UCSD-AML1 (cell line): ENCODE results near the gene TMEM131L.
"Not testable (repeated sequence)": the region's sequence is repeated elsewhere in the genome, so short reads cannot be mapped to it uniquely, and the experiment has no call there.

Experiments
- DNase-seq: peaks from one replicate; lab custom pipeline; 2025; ENCODE audit not compliant: unreplicated experiment; lab: John Stamatoyannopoulos, UW

TMEM131L gene

DNA sequence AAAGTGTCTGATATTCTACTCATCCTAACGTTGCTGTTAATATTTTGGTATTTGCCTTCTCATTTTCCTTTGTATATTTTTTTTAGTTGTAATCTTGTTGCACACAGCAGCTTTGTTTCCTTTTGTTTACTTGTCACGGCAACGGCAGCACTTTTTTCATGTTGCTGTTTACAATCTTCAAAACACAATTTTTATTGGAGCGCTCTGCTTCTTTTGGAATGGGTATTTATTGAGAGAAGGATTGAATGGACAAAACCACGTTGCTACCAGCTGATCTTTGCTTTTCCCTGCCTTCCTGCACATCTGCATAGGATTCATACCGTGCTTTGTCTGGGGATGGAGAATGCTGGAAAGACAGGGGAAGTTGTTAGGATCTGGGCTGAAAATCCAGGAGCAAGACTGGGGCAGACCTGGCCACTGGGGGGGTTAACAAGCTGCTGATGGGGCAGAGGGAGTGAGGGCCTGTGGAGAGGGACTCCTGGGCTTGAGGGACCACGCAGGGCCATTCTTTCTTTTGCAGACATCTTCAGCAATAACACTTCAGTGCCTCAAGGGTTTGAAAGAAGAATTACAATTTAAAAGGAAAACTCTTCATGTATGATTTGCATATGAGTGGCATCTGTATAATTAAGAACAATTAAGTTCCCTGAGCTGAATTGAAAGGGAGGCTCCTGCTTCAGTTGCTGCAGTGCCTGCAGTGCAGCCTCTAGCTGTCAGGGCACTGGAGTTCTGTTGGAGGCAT is 69.8 kb downstream of the TMEM131L start:
- no peak for DNase-seq

DNA sequence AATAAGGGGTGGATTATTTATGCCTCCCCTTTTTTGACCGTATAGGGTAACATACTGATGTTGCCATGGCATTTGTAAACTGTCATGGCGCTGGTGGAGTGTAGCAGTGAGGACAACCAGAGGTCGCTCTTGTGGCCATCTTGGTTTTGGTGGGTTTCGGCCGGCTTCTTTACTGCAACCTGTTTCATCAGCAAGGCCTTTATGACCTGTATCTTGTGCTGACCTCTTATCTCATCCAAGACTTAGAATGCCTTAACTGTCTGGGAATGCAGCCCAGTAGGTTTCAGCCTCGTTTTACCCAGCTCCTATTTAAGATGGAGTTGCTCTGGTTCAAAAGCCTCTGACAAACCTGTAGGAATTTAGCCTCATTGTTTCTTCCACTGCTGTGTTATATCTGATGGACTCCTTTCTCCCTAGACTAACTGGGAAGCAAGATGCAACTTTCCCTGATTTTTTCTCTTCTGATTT is 71.4 kb downstream of the TMEM131L start:
- no peak for DNase-seq

DNA sequence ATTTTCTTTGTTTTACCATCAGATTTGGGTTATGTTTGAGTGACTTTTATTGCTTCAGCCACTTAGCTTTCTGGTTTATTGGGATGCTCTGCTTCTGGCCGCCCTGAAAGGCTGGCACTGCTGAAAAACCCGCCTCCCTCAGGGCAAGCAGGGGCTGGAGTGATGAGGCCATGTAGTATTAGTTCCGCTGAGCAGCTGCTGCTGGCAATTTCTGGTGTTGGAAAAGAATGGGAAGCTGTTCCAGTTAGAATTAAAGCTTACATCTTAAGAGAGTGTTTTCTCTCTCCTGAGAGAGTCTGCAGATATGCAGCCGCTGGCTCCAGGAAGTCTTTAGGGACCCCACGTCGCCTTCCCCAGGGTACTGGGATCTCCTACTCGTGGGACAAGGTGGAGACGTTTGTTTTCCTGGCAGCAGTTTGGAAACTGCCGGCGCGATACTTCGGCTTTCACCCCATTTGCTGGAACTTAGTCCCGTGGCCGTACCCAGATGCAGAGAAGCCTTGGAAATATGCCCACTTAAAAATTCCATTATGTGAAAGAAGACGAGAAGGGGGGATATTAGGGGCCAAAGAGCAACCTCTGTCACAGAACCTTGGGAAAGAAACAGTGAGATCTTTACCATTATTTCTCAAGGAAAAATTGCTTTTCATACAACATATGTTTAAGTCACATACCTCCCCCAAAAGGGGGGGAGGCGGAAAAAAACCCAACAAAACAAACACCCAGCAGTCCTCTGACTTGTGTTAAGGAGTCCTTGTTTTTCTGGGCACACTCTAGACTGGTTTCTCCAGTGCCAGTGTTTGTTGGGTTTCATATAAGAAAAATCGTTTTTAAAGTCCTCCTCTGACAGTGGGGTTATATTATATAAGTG is 72.6 kb downstream of the TMEM131L start:
- no peak for DNase-seq

DNA sequence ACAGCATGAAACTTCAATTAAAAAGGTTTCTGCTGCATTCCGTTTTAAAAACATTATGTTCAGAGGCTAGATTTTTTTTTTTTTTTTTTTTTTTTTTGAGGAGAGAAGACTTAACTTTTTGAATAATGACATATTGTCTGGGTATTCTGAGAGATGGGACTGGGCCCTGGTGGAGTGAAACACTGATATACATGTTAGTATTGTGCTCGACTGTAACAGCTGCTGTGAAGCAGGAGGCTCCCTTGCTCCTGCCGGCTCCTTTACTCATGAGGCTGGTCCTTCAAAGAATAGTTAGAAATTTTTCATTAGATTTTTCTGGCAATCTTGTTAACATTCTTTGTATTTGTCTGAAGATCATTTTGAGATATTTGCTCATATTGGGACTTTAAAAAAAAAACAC is 73.3 kb downstream of the TMEM131L start:
- no peak for DNase-seq

DNA sequence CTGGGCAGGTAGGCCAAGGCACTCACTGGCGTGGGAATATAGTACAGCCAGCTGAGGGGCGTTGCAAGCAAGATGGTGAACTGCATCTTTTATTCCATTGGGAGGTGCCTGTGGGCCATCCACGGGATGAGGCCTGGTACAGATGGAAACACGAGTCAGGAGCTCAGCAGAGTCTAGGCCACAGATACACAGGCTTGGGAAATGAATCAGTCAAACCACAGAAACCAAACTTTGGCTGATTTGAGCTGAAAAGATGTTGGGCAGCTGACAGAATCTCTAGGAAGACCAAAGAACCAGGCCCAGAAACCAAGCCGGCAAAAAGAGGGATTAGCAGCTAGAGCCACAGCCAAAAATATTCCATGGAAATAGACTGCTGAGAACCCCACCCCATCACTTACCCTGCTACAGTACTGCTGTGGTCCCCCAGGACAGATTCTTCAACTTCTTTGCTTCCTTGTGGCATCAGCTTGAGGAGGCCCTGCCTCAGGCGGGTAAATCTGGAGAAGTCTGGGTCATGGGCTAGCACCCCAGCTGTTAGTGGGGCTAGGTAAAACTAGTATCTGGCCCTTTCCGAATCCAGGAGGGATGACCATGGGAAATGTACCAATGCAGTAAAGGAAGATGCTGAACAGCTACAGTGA is 75.4 kb downstream of the TMEM131L start:
- peak; percentile 18 for DNase-seq

DNA sequence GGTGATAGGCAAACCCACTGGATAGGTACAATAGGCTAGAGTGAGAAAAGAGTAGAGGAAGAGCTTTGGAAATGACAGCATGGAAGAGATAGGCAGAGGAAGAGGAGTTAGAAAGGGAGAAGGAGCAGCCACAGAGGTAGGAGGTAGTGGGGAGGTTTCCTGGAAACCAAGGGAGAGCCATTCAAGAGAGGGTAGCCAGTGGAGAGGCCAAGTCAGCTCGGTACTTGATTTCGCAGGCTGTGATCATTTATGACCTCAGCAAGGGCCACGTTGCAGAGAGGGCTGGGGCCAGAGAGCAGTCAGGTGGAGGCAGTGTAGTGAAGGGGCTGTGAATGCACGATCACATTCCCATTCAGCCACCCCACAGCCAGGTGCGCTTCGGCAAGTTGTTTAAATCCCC is 76.0 kb downstream of the TMEM131L start:
- no peak for DNase-seq

DNA sequence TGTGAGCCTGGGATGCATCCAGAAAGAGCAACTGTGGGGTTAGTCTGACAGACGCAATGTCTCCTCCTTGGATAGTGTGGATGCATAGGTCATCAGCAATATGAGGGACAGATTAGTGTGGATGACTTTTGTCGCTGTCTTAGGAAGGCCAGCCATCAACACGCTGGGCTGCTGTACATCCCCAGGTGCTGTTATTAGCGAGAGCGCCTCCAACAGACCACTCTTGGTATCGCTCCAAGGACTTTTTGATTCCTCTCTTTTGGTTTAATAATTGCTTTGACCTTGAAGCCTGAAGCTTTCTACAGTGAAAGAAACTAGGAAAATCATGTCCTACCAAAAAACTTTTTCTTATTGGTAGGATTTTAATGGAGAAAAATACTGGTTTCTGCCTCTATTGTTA is 76.7 kb downstream of the TMEM131L start:
- DNase-seq, result no peak

DNA sequence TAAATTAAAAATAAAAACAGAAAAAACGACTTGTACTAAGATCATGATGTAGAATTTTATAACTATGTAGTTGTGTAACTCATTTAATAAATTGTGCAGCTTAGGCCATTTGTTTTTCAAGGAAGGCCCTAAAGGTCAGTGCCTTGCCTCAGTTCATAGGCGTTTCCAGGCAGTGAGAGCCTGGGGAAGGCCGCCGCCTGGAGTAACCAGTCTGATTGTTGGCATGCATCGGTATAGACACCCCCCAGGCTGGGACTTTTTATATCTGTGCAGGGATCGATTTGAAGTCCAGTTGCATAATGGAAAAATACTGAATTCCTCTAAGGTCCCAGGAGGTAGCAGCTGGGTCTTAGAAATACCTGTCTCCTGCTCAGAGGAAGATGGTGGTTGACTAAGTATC is 77.2 kb downstream of the TMEM131L start:
- no peak for DNase-seq

DNA sequence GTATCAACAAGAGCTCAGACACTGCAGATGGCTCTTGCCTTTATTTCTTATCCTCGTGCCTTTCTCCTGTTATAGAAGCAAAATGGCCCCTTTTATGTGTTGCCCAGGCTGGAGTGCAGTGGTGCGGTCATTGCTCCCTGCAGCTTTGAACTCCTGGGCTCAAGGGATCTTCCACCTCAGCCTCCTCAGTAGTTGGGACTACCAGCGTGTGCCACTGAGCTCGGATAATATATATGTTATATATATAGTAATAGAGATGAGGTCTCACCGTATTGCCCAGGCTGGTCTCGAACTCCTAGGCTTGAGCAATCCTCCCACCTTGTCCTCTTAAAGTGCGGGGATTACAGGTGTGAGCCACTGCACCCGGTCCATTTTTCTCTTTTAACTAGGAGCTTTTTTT is 79.7 kb downstream of the TMEM131L start:
- DNase-seq, result no peak

DNA sequence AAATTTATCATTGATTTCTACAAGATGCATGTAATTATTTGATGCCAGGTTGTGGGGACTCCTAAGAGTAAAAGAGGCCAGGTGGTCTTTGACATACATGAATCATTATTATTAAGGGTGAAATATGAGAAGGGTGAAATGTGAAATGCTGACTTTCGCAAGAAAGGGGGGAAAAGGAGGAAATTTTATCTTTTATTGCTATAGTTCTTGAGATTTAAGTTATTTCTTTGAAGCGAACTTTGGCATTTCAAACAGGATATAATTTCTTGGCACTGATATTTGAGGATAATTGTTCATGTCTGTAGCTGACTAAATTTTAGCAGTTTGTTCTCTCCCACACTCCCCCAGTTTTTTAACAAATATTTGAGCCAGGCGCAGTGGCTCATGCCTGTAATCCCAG is 80.1 kb downstream of the TMEM131L start:
- no peak for DNase-seq

DNA sequence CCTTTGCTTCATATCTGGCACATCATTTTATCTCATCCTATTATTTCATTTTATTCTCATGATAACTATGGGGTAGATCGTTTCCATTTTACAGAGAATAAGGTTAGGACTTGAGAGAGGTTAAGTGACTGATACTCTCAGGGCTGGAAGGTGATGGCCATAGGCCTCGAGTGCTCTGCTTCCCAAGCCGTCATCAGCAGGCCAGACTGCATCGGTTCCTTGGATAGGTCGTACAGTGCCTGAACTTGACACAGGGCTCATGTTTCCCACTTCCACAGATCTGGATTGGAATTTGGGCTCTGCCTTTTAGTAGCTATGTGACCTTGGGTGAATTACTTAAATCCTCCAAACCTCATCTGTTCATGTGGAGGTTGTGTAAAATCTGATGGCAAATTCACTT is 81.4 kb downstream of the TMEM131L start:
- no peak for DNase-seq

DNA sequence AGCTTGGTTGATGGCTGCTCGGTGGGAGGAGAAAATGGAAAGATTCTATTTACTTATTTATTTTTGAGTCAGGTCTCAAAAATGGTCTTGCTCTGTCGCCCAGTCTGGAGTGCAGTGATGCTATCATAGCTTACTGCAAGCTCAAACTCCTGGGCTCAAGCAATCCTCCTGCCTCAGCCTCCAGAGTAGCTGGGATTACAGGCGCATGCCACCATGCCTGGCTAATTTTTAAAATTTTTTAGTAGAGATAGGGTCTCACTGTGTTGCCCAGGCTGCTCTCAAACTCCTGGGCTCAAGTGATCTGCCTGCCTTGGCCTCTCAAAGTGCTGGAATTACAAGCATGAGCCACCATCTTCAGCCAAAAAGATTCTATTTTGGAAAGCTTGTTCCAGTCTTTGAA is 82.7 kb downstream of the TMEM131L start:
- DNase-seq, result not testable (repeated sequence)

DNA sequence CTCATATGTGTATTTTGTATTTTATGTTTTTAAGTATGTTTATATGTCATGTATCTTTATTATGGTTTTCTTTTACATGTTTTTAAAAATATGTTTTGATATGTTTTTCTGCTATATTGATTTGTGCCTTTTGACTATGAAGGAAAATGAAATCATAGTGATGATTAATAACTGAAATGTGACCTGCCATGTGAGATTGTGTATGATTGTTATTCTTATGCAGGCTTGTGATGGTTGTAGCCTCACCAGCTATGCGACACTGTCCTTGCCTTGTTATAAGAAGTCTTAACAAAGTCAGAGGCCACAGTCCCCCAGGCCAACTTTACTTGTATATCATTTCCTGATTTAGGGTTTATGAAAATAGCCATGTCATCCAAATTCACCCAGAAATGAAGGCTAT is 83.2 kb downstream of the TMEM131L start:
- no peak for DNase-seq

DNA sequence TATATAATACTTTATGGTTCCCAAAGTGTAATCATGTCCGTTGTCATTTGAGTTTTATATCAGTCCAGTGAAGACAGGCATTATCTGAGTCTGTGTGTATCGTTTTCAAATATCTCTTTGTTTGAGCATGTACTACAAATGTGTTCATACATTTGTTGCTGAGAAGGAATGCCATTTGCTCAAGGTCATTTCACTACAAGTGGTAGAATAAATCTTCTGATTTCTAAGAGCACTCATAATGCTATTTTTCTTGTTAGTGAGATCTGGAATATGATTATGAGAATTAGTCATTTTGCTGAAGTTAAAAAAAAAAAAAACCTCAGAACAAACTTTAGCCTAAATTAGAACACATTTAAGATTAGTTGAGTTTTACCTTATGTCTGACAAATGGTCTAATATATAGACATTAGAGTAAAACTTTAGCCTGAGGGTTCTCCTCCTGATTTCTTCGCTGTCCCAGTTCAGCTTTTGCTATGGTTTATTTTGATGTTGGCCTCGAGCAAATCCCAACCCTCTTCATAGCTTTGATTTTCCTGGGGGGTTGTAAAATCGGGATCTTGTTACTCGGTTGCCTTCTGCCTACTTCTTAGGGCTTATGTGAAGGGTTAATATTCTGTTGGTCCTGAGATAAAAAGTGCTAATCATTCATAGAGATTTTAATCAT is 87.1 kb downstream of the TMEM131L start:
- DNase-seq, result no peak

DNA sequence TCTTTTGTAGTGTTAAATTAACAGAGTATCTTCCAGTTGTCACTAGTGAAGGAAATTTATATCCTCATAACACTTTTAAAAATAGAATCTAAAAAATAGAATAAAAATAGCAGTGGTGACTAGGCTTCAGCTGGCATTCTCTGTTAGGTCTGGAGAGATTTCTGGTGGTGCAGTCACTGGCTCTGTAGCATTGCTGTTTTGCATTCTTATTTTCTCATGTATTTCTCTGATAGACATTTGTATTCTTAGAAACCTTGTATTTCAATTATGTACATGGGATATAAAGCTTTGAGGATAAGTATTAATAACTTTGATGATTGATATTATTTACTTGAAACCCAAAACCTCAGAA is 87.6 kb downstream of the TMEM131L start:
- DNase-seq, result no peak

DNA sequence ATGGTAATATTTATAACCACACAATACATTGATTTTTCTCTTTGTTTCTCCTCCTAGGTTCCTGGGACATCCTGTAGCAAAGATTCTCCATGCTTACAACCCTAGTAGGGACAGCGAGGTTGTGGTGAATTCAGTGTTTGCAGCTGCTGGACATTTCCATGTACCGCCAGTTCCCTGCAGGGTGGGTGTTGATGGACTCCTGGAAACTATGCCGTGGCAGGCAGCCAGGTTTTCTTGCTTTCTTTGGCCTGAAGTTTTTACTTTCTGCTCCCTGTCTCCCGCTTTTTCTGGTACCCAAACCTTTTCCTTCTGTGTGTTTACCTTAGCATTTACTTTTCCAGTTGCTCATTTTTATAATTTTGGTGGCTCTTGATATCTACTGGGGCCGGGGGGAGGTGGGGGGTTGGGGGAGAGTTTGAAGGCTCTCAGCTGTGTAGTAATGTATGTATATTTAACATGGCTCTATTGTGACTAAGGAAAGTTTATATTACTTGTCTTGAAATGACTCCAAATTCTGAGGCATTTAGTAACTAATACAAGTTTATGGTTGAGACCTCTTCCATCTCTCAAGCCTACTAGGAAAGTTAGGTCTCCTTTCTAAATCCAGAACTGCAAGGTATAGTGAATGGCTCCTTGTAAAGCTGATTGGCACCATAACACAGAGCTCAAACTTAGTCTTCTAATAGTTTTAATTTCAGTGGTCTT is 89.7 kb downstream of the TMEM131L start:
- DNase-seq, result no peak

DNA sequence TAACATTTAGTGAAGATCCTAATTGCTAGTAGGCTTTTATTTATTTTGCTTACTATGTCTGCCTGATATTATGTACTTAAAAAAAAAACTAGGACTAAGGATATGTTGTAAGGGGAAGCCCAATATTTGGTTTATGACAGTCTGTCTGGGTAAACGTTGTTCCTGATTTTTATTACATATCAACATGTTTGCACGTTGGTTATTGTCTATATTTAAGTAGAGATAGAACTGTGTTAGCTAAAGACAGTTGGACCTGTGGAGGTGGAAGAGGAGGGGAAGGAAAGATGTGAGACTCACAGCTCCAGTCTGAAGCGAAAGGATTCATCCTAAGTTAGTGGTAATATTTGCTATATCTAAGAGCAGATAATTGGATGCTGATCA is 90.3 kb downstream of the TMEM131L start:
- no peak for DNase-seq

DNA sequence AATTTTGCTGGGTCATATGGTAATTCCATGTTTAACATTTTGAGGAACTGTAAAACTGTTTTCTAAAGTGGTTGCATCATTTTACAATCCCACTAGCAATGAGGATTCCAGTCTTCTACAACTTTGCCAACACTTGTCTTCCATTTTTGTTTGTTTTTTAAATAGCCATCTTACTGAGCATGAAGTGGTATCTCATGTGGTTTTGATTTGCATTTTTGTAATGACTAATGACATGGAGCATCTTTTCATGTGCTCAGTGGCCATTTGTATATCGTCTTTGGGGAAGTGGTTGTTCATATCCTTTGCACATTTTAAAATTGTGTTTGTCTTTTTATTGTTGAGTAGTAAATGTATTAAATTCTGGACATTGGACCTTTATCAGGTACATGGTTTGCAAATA is 94.7 kb downstream of the TMEM131L start:
- DNase-seq, result no peak

DNA sequence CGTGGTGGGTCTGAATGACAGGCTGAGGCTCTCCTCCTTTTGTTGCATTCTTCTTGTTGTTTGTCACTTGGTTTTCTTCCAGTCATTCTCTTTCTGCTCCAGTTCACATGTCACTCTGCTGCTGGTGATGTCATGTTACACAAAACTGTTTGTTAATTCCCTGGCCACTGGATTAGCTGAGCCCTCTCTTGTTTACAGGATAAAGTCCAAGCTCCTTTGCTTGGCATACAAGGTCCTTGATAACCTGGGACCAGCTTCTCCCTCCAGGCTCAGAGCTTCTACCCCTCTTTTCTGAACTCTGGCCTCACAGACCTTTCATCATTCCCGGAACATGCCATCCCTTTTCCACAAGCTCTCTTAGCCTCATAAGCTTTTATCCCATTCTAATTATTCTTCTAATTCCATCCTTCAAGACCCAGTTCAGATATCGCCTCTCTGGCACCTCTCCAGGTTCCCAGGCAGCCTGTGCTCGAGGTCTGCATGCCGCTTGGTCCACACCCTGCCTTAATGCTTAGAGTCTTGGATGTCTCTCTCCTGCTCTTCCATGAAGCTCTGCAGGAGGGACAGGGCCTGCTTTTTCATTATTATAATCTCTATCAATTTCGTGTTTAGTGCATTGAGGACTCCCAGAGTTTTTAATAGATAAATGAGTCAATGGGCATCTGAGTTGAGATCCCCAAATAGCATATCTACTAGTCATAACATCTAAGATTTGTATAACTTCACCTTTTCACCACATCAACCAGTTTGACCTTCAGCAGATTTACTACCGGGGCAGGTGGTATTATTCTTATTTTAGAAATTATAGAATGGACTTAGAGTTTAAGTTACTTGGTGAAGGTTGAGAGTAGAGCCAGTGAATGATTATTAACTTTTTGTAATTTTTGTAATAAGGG is 98.7 kb downstream of the TMEM131L start:
- no peak for DNase-seq

DNA sequence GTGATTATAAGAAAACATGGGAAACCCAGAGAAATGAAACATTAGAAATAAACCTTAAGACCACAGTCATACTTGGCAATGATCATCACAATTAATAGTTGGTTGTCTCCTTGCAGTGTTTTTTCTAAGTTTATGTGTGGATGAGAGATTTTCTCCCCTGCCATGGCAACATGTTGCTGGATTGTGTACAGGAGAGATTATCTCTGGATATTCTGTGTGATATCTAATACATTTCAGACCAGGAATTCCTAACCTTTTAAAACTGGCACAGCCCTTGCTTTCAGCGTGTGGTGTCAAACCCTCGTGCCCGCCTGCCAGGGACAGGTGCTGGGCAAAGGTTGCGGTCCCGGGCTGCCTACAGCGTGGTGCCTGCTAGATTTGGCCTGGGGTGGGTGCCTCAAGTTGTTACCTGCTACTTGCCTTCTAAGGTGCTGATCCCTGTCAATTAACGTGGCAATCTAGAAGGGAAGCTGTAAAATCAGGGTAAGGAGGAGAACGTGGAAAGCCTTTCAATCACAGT is 100.5 kb downstream of the TMEM131L start:
- DNase-seq, result no peak
